GM18520 (cell line): ENCODE measurements around the gene TNRC6C.

Source experiments
- ATAC-seq: cut with Tn5 transposase; IDR thresholded peaks from one replicate; pipeline ENCODE4 v1.9.1; 2021; ENCODE audit not compliant: unreplicated experiment

The TNRC6C gene

GRCh38 chr17:78148286-78149016, 189.9 kb downstream of the TNRC6C start:
- ATAC-seq: no peak

GRCh38 chr17:78151514-78152008, 193.1 kb downstream of the TNRC6C start:
- no peak for ATAC-seq

- ATAC-seq: peak; percentile 54
Measured at GRCh38 chr17:78154903-78155811, 196.7 kb downstream of the TNRC6C start.
